HG02885 (cell line): ENCODE results near the gene CEP112.

Experiments
- ATAC-seq: cut with Tn5 transposase; IDR thresholded peaks from one replicate; pipeline ENCODE4 v1.9.1; 2021; ENCODE audit warnings: mild to moderate bottlenecking; ENCODE audit not compliant: unreplicated experiment, poor library complexity

Gene CEP112

DNA sequence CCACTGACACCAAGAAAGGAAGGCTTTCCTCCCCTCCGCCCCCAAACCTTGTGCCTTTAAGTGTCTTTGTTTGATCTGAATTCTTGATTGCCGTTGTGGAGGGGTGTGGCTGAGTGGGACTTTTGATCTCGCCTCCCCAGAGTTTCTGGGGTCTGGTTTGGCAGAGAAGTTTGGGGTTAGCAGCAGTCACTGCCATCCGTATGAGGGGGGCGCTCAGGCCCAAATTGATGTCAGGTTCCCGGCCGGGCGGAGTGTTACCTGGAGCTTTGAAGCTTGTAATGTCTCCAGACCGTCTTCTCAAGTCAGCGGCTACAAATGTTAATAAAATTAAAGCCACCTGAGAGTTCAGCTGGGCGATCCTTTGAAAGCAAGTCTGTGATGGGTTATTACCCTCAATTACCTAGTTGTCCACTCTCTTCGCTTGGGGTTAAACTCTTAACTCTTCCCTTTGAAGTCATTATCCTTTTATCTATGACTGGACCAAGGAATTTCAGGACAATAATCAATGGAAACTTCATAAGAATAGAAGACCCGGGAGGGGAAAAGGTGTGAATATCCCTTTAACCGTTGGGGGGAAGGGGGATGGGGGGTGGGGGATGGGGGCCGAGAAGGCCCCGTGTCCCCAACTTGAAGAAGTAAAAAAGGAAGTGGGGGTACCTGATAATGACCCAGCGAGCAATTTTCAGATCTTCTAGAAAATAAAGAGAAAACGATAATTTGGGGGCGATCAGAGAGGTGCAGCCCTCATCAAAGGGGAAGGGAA is 598.7 kb downstream of the CEP112 start:
- ATAC-seq = no peak

GRCh38 chr17:65592125-65592965 is 599.6 kb downstream of the CEP112 start:
- ATAC-seq = no peak

DNA sequence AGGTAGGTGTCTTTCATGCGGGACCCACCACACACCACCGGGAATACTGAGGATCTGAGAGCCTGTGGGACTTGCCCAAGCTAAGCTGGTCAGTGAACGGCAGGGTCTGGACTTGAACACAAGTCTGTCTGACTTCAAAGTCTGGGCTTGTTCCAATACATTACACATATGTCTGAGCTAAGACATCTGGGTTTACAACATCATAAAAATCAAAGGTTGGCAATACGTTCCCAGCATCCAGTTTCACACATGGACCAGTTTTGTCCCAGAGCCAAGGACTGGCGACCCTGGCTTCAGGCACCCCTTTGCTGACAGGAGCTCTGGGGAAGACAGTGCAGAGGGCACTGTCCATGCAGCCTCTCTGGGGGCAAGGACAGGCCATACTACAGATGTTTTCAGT is 602.6 kb downstream of the CEP112 start:
- ATAC-seq = no peak

- no peak for ATAC-seq
These were observed 603.6 kb downstream of the CEP112 start for GRCh38 chr17:65588181-65588808.

DNA sequence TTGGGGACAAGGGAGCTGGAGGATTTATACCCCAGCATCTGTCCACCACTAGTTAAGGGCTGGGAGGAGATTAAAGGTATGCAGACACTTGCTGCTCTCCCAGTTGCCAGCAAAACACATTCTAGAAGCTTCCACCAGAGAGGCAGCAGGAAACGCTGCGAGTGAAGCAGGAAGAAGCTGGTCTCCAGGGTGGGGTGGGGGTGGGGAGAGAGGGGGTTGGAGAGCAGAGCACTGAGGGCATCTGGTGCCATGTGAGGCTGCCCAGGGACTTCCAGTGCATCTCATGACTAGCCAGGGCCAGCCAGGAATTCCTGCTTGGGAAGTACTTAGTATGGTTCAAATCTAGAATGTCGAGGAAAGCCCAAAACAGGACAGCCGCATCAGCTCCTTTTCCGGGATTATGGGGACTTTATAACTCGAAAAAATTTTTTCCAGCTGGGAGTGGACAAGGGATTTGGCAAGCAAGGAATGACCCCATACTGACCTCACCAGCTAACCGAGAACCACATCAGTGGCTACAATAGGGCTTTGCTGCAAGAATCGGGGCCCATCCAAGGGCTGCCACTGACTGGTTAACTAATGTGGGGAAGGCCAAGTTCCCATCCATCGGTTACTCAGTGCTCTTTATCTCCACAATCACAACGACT is 604.3 kb downstream of the CEP112 start:
- ATAC-seq = no peak

GRCh38 chr17:65586899-65587298 is 605.0 kb downstream of the CEP112 start:
- no peak for ATAC-seq
